ENCODE results near the gene TFF3. TPM values are rescaled to one million over a fixed set of nuclear protein-coding genes. Genes with fewer than 3 reads are reported as not detected.

The TFF3 gene
- total RNA-seq, 2 donors from 2014 or later: 6.3 to 16.3 TPM

DNA sequence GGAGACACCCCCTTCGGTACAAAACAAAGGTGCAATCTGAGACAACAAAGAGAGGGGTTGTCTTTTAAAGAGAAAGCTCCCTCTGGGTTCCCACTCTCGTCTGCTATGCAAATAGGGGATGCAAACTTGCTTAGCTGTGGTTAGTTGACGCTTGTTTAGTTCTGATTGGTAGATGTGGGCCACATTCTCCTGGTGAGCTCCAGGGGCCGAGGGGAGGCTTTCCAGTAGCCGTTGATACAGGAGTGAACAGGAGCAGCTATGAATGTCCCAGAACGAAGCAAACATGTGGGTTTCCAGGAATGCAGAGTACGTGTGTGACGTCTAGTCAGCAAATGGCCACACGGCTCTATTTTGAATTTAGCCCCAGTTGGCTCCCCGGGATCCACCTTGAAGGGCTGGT lies 20.8 kb upstream of the TFF3 start:
- DNase-seq: no peak

DNA sequence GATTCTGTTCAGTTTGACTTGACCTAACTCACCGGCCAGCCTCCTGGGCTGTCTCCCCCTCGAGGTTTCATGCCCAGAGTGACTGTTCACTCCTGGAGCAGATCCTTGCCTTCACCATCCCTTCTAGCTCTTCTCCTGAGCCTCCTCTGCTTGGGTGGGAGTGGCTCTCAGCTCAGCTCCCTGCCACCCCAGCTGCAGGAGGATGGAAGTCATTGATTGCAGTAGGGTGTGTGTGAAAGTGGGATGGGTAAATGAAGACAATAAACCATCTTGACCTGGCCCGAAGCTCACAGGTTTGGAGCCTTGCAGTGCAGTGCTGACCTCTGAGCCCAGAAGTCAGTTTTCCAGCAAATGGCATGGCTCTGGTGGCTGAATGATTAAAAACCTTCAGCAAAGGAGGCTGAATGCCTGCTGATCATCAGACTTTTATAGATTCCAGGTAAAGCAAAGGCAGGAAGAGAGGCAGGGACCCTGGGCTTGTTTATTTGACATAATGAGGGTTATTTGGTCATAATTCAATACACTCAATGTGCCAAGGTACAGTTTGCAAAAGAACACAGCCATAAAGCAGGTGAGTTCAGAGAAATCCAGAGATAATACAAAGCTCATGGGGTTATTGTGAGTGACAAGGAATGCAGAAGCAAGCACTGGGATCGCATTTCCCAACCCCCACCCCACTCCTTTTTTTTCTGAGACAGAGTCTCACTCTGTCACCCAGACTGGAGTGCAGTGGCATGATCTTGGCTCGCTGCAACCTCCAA lies 17.5 kb upstream of the TFF3 start:
- Histone ChIP-seq H3K9me3 (no peaks in the 10 kb centered on the region), H3K27me3 (no peaks in the 10 kb centered on the region), H3K4me1 (no peaks in the 10 kb centered on the region), H3K4me3 (no peak overlapping the region), H3K36me3 (replicated peaks in 1 of 2; ENCODE audit: insufficient read depth in 1 of 2, low read depth in 2 of 2) (no peaks in the 10 kb centered on the region), H3K27ac (no peak overlapping the region)
- WGBS, 2 donors: 71 to 72% methylated on average over 5 of the region's 5 CpGs
- intact Hi-C loops (cut with DNase I): no loop called here
- TF ChIP-seq, protein P1, sequence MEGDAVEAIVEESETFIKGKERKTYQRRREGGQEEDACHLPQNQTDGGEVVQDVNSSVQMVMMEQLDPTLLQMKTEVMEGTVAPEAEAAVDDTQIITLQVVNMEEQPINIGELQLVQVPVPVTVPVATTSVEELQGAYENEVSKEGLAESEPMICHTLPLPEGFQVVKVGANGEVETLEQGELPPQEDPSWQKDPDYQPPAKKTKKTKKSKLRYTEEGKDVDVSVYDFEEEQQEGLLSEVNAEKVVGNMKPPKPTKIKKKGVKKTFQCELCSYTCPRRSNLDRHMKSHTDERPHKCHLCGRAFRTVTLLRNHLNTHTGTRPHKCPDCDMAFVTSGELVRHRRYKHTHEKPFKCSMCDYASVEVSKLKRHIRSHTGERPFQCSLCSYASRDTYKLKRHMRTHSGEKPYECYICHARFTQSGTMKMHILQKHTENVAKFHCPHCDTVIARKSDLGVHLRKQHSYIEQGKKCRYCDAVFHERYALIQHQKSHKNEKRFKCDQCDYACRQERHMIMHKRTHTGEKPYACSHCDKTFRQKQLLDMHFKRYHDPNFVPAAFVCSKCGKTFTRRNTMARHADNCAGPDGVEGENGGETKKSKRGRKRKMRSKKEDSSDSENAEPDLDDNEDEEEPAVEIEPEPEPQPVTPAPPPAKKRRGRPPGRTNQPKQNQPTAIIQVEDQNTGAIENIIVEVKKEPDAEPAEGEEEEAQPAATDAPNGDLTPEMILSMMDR (IDR thresholded peaks at IDR 0.05): no peak
- no peak for TF ChIP-seq POLR2A (IDR thresholded peaks at IDR 0.05)
- DNase-seq (no peak), ATAC-seq (no peak)

More for the DNA sequence above, 20.8 kb upstream of the TFF3 start:
- no peak for ATAC-seq
- no peaks in the 10 kb centered on the region for H3K9me3 ChIP-seq
- no peak overlapping the region for H3K4me3 ChIP-seq
- H3K27ac ChIP-seq: no peak overlapping the region
- intact Hi-C loops (cut with DNase I): no loop called here
- TF ChIP-seq, protein P1 (IDR thresholded peaks at IDR 0.05): no peak
- TF ChIP-seq POLR2A (IDR thresholded peaks at IDR 0.05): no peak
- WGBS, 2 donors: 42 to 49% methylated on average over 10 of the region's 10 CpGs
- H3K36me3 ChIP-seq (replicated peaks in 1 of 2; ENCODE audit: insufficient read depth in 1 of 2, low read depth in 2 of 2): no peaks in the 10 kb centered on the region
- H3K27me3 ChIP-seq: no peaks in the 10 kb centered on the region
- H3K4me1 ChIP-seq: peaks cover 11% of the 10 kb centered on the region

DNA sequence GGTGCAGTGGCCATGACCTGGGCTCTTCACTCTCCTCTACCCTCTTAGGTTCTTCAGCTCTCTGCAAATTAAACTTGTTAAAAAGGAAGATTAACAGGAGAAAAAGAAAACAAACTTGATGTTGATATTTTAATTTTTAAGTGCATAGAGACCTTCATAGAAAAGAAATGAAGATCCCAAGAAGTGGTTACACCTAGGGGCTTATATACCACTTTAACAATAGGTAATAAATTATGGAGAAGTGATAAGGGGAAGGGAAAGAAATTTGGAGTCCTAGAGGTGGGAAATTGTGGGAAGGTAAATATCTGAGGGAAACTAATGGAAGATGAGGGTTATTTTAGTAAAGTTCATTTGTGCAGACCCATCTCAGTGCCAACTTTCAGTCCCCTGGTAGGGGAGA lies 16.5 kb upstream of the TFF3 start:
- H3K27ac ChIP-seq: no peak overlapping the region
- H3K4me3 ChIP-seq: no peak overlapping the region
- no peaks in the 10 kb centered on the region for H3K36me3 ChIP-seq (replicated peaks in 1 of 2; ENCODE audit: insufficient read depth in 1 of 2, low read depth in 2 of 2)
- ATAC-seq (no peak), DNase-seq (no peak)
- TF ChIP-seq, protein P1 (IDR thresholded peaks at IDR 0.05): no peak
- no peak for TF ChIP-seq POLR2A (IDR thresholded peaks at IDR 0.05)
- H3K27me3 ChIP-seq: no peaks in the 10 kb centered on the region
- intact Hi-C loops (cut with DNase I): no loop called here
- H3K9me3 ChIP-seq: no peaks in the 10 kb centered on the region
- H3K4me1 ChIP-seq: no peaks in the 10 kb centered on the region

DNA sequence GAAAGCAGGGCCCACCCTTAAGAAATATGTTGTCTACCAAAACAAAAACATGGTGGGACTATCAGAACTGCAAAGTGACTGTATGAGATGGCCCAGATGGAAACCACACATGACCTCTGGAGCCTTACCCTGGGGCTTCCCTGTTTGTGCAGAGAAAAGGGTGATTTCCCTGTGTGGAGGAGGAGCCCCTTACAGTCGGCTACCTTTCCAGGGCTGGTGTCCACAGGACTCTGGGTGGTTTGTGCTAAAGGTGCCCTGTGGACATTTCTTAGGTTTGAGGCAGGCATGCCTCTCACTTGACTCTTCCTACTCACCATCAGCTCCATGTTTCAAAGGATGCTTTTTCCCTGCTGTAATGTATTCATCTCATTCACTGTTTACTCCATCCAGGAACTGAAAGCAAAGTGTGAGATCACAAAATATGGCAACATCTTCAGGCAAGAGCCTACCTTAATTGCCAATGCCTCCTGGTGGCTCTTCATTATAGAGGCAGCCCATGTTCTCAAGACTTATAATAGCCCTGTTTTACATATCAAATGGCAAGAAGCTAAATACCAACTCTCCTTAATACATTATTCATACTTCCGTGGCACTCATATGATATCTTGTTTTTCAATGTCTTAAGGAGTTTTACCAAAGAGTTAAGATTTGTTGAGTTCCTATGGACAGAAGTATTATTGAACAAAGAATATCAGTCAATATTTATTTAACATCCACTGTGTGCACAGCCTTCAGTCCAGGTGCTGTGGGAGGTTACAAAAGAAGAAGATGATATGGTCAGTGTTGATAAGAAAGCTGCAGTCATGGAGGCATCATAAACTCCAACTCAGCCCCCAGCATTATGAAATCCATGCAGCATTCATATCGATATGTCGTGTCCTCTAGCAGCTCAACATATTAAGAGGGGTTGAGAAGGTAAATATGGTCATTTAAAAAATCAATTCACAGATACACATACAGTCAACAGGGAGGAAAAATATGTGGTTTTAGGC lies 15.5 kb upstream of the TFF3 start:
- intact Hi-C loops (cut with DNase I): no loop called here
- DNase-seq: no peak
- no peak overlapping the region for H3K27ac ChIP-seq
- H3K4me1 ChIP-seq: no peaks in the 10 kb centered on the region
- no peaks in the 10 kb centered on the region for H3K36me3 ChIP-seq (replicated peaks in 1 of 2; ENCODE audit: insufficient read depth in 1 of 2, low read depth in 2 of 2)
- no peaks in the 10 kb centered on the region for H3K27me3 ChIP-seq
- ATAC-seq: no peak
- no peak overlapping the region for H3K4me3 ChIP-seq
- TF ChIP-seq, protein P1 (IDR thresholded peaks at IDR 0.05): no peak
- TF ChIP-seq POLR2A (IDR thresholded peaks at IDR 0.05): no peak
- no peaks in the 10 kb centered on the region for H3K9me3 ChIP-seq
- WGBS, 2 donors: 48 to 49% methylated on average over 4 of the region's 4 CpGs
